SK-N-SH (cell line): Measurements from ENCODE around the gene PRDM7. TPM values are rescaled to one million over a fixed set of nuclear protein-coding genes. Genes with fewer than 3 reads are reported as not detected.

ENCODE experiments used
- CTCF ChIA-PET: fragments of 300-600, 350-600 bp; formaldehyde crosslinking; extraction: SDS; loops from one replicate; lab custom pipeline; 2021; lab: Yijun Ruan, JAX
- POLR2A ChIA-PET: fragments of 350-600 bp; sonication (Branson Sonifier 250); formaldehyde crosslinking; extraction: SDS; loops from one replicate; lab custom pipeline; 2020; ENCODE audit warnings: antibody characterized with exemption, inconsistent platforms; lab: Yijun Ruan, JAX
- DNase-seq: peaks from one replicate; pipeline ENCODE4 v3.0.0; 2012
- H2AFZ ChIP-seq: fragments of 200-600 bp; sonication (generic); 2 replicates; pipeline ENCODE4 v1.8.1; 2016; ENCODE audit warnings: antibody characterized with exemption, mild to moderate bottlenecking, low read depth
- H3F3A ChIP-seq: fragments of 200-600 bp; sonication (generic); replicated peaks from 2 replicates; pipeline ENCODE3; 2016; ENCODE audit warnings: antibody characterized with exemption, mild to moderate bottlenecking; ENCODE audit not compliant: insufficient read depth
- H3K27ac ChIP-seq, 2 experiments: fragments of 200-500 bp in 1 of 2; fragments of 200-600 bp in 1 of 2; sonication (Bioruptor generic) in 1 of 2; sonication (generic), shearing (Covaris generic) in 1 of 2; 2 replicates each; pipeline versions ENCODE4 v1.5.1 to v1.6.1; 2014 to 2016; ENCODE audit warnings: low read depth in 2 of 2, inconsistent platforms in 1 of 2, low read length in 1 of 2, mild to moderate bottlenecking in 1 of 2, mixed read lengths in 1 of 2
- H3K27me3 ChIP-seq: fragments of 200-600 bp; sonication (generic), shearing (Covaris generic); 2 replicates; pipeline ENCODE4 v1.6.1; 2016; ENCODE audit warnings: mixed run types; ENCODE audit not compliant: insufficient read depth
- H3K36me3 ChIP-seq, 2 experiments: fragments of 200-500 bp in 1 of 2; fragments of 200-600 bp in 1 of 2; sonication (Bioruptor generic) in 1 of 2; sonication (generic) in 1 of 2; replicated peaks in 1 of 2; 2 replicates each; pipeline versions ENCODE3 to v1.5.1; 2014 to 2016; ENCODE audit warnings: low read length in 1 of 2, mild to moderate bottlenecking in 1 of 2; ENCODE audit not compliant: insufficient read depth in 2 of 2, control insufficient read depth in 1 of 2
- H3K4me1 ChIP-seq, 2 experiments: fragments of 200-500 bp in 1 of 2; fragments of 200-600 bp in 1 of 2; sonication (Bioruptor generic) in 1 of 2; sonication (generic), shearing (Covaris generic) in 1 of 2; 2 replicates each; pipeline versions ENCODE4 v1.5.1 to v1.6.1; 2014 to 2016; ENCODE audit warnings: low read depth in 1 of 2, low read length in 1 of 2, mixed run types in 1 of 2; ENCODE audit not compliant: insufficient read depth in 2 of 2, control insufficient read depth in 1 of 2
- H3K4me2 ChIP-seq: fragments of 200-600 bp; sonication (generic), shearing (Covaris generic); 2 replicates; pipeline ENCODE4 v1.6.1; 2017; ENCODE audit warnings: mixed run types
- H3K4me3 ChIP-seq, 2 experiments: fragments of 200-500 bp in 1 of 2; fragments of 200-600 bp in 1 of 2; sonication (Bioruptor generic) in 1 of 2; sonication (generic), shearing (Covaris generic) in 1 of 2; 2 replicates each; pipeline versions ENCODE4 v1.5.1 to v1.8.1; 2014 to 2016; ENCODE audit warnings: low read depth in 2 of 2, inconsistent platforms in 1 of 2, low read length in 1 of 2, mild to moderate bottlenecking in 1 of 2, mixed read lengths in 1 of 2, moderate library complexity in 1 of 2
- H3K79me2 ChIP-seq: fragments of 200-600 bp; sonication (generic); 2 replicates; pipeline ENCODE4 v1.8.1; 2017; ENCODE audit warnings: mild to moderate bottlenecking; ENCODE audit not compliant: insufficient read depth
- H3K9ac ChIP-seq: fragments of 200-600 bp; sonication (generic); 2 replicates; pipeline ENCODE4 v1.6.1; 2017; ENCODE audit warnings: mixed run types
- H3K9me2 ChIP-seq: fragments of 200-600 bp; sonication (generic); 2 replicates; pipeline ENCODE4 v1.6.1; 2017; ENCODE audit warnings: mixed run types
- H3K9me3 ChIP-seq: fragments of 200-600 bp; sonication (generic); 2 replicates; pipeline ENCODE4 v1.6.1; 2017; ENCODE audit warnings: mixed run types, mild to moderate bottlenecking, moderate library complexity
- H4K20me1 ChIP-seq: fragments of 200-600 bp; sonication (generic); 2 replicates; pipeline ENCODE4 v1.6.1; 2017; ENCODE audit warnings: mild to moderate bottlenecking, mixed run types; ENCODE audit not compliant: insufficient read depth
- CTCF ChIP-seq: fragments of 200-600 bp; sonication (generic); IDR thresholded peaks from 2 replicates; pipeline ENCODE4 v1.6.1; 2017; ENCODE audit warnings: antibody characterized with exemption, mild to moderate bottlenecking, moderate library complexity
- ELF1 ChIP-seq: IDR thresholded peaks from 2 replicates; pipeline ENCODE4 v1.4.0; 2012
- EP300 ChIP-seq, 2 experiments: IDR thresholded peaks; 2 replicates each; pipeline versions ENCODE4 v1.4.0 to v1.6.1; 2012; ENCODE audit warnings: borderline replicate concordance in 1 of 2, low read depth in 1 of 2, low read length in 1 of 2
- MXI1 ChIP-seq: IDR thresholded peaks from 2 replicates; pipeline ENCODE4 v1.6.1; 2012; ENCODE audit warnings: mild to moderate bottlenecking, low read depth, low read length, improper control_type of control experiment
- RCOR1 ChIP-seq: fragments of 150-350 bp; IDR thresholded peaks from 2 replicates; pipeline ENCODE4 v1.6.1; 2017; ENCODE audit warnings: antibody characterized with exemption, low read length
- REST ChIP-seq: IDR thresholded peaks from 2 replicates; pipeline ENCODE4 v1.6.1; 2012; ENCODE audit warnings: mild to moderate bottlenecking, low read depth, low read length, moderate library complexity
- RXRA ChIP-seq: IDR thresholded peaks from 2 replicates; pipeline ENCODE4 v1.4.0; 2012; ENCODE audit warnings: low read depth, mild to moderate bottlenecking, borderline replicate concordance
- USF1 ChIP-seq: IDR thresholded peaks from 2 replicates; pipeline ENCODE4 v1.4.0; 2012; ENCODE audit warnings: low read depth, borderline replicate concordance
- USF2 ChIP-seq: fragments of 150-350 bp; IDR thresholded peaks from 2 replicates; pipeline ENCODE4 v1.6.1; 2017; ENCODE audit warnings: antibody characterized with exemption, low read length, low read depth, borderline replicate concordance
- WGBS: methylation state at CpG from one replicate; pipeline ENCODE4 v1.1.6; 2017; ENCODE audit warnings: low lambda C conversion rate; 5-methylcytosine and 5-hydroxymethylcytosine counted together
- polyA plus RNA-seq, 3 experiments: library from polyadenylated mRNA; depleted of rRNA; stranded (reverse); fragments of >200 nt; gene quantifications; 2 replicates each; pipeline ENCODE4 v1.2.3, GENCODE V29; 2012
- TF ChIP-seq, protein P1 (sequence below): IDR thresholded peaks from 2 replicates; pipeline ENCODE4; 2012

PRDM7 gene
- polyA plus RNA-seq, 1 of the 3 experiments (the other 2 are of a cell fraction): not detected

DNA sequence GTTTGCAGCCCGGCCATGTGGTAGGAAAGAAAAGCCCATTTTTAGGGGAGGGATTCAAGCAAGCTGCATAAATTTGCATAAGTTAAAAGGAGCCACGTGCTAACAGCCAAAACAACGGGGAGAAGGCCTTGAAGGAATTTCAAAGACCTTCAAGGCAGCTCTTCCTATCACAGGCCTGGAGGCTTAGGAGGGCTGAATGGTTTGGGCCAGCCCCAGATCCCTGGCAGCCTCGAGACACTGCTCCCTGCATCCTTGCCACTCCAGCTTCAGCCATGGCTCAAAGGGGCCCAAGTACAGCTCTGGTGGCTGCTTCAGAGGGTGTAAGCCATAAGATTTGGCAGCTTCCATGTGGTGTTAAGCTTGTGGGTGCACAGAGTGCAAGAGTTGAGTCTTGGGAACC is 22.6 kb downstream of the PRDM7 start:
- DNase-seq: no peak
- Histone ChIP-seq H2AFZ (no peak overlapping the region), H3K9me3 (peaks cover 6% of the 10 kb centered on the region; the same call in 1 of the 2 replicates), H4K20me1 (no peaks in the 10 kb centered on the region), H3K4me1 (no peaks in the 10 kb centered on the region), H3K4me2 (no peak overlapping the region), H3K79me2 (no peaks in the 10 kb centered on the region), H3K9ac (no peak overlapping the region), H3K27ac (no peak overlapping the region), H3K9me2 (no peaks in the 10 kb centered on the region), H3K27me3 (no peaks in the 10 kb centered on the region), H3K36me3 (no peaks in the 10 kb centered on the region), H3K4me3 (no peak overlapping the region), H3F3A (no peaks in the 10 kb centered on the region)
- ChIA-PET CTCF (interaction anchor here (1.5 to 3.1 kb wide), 2 partner anchors 17 to 27 kb away, joined by 4 to 16 read pairs; no protein-coding TSS in a partner anchor), POLR2A (no interaction called here)
- TF ChIP-seq EP300 (IDR thresholded peaks at IDR 0.05; ENCODE audit: borderline replicate concordance in 1 of 2, low read depth in 1 of 2, low read length in 1 of 2): no peak
- TF ChIP-seq ELF1: no peak
- TF ChIP-seq RXRA: no peak
- TF ChIP-seq RCOR1: no peak
- TF ChIP-seq MXI1: no peak
- TF ChIP-seq, protein P1, sequence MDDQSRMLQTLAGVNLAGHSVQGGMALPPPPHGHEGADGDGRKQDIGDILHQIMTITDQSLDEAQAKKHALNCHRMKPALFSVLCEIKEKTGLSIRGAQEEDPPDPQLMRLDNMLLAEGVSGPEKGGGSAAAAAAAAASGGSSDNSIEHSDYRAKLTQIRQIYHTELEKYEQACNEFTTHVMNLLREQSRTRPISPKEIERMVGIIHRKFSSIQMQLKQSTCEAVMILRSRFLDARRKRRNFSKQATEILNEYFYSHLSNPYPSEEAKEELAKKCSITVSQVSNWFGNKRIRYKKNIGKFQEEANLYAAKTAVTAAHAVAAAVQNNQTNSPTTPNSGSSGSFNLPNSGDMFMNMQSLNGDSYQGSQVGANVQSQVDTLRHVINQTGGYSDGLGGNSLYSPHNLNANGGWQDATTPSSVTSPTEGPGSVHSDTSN: no peak
- no peak for TF ChIP-seq USF1
- TF ChIP-seq USF2: no peak
- no peak for TF ChIP-seq REST
- TF ChIP-seq CTCF: no peak
- WGBS: 10% methylated on average over 4 of the region's 4 CpGs
